ENCODE measurements around the gene ZNF736. TPM values are rescaled to one million over a fixed set of nuclear protein-coding genes. Genes with fewer than 3 reads are reported as not detected.
"Not testable (repeated sequence)": the region's sequence is repeated elsewhere in the genome, so short reads cannot be mapped to it uniquely, and the experiment has no call there.

Gene ZNF736
- polyA plus RNA-seq, 4 donors = 0.27 to 12.3 (median 2.0) TPM

- Histone ChIP-seq H3K4me1 (ENCODE audit: control insufficient read depth in 3 of 3, insufficient read depth in 2 of 3, low read depth in 1 of 3, low read length in 2 of 3) (peaks cover 0 to 2% (median 0%) of the 10 kb centered on the region in 3 donors), H3K4me3 (ENCODE audit: low read depth in 1 of 3, low read length in 3 of 3) (peak overlapping the region in 1 of 3 donors; percentile 60), H3K27ac (ENCODE audit: low read depth in 1 of 3, low read length in 2 of 3) (peak overlapping the region in 2 of 3 donors; percentile 84 to 86), H3K9me3 (ENCODE audit: control insufficient read depth in 2 of 2, insufficient read depth in 1 of 2, low read depth in 1 of 2, low read length in 1 of 2) (no peaks in the 10 kb centered on the region), H3K27me3 (ENCODE audit: control insufficient read depth in 3 of 3, insufficient read depth in 3 of 3, low read length in 3 of 3) (no peaks in the 10 kb centered on the region), H3K36me3 (ENCODE audit: control insufficient read depth in 3 of 3, insufficient read depth in 2 of 3, low read depth in 1 of 3, low read length in 3 of 3) (peaks cover 0 to 8% (median 0%) of the 10 kb centered on the region in 3 donors)
- 26 to 60% (median 40%) methylated on average over 7 of the region's 7 CpGs for WGBS, 3 donors
- no peak for FAIRE-seq
- DNase-seq = peak; percentile 26 to 80
Measured at GRCh38 chr7:64308016-64308270, 5.8 kb upstream of the ZNF736 start.

- Histone ChIP-seq H3K9me3 (ENCODE audit: control insufficient read depth in 2 of 2, insufficient read depth in 1 of 2, low read depth in 1 of 2, low read length in 1 of 2) (no peaks in the 10 kb centered on the region), H3K27me3 (ENCODE audit: control insufficient read depth in 3 of 3, insufficient read depth in 3 of 3, low read length in 3 of 3) (no peaks in the 10 kb centered on the region), H3K4me3 (ENCODE audit: low read depth in 1 of 3, low read length in 3 of 3) (no peak overlapping the region), H3K4me1 (ENCODE audit: control insufficient read depth in 3 of 3, insufficient read depth in 2 of 3, low read depth in 1 of 3, low read length in 2 of 3) (peaks cover 3 to 13% (median 7%) of the 10 kb centered on the region in 3 donors), H3K27ac (ENCODE audit: low read depth in 1 of 3, low read length in 2 of 3) (no peak overlapping the region), H3K36me3 (ENCODE audit: control insufficient read depth in 3 of 3, insufficient read depth in 2 of 3, low read depth in 1 of 3, low read length in 3 of 3) (peaks cover 0 to 8% (median 0%) of the 10 kb centered on the region in 3 donors)
- no peak for DNase-seq
- FAIRE-seq = no peak
- 62 to 98% (median 84%) methylated on average over 3 of the region's 3 CpGs for WGBS, 3 donors
Measured at GRCh38 chr7:64310426-64310825, 3.3 kb upstream of the ZNF736 start.

GRCh38 chr7:64312826-64313225 lies 935 bp upstream of the ZNF736 start:
- H3K27ac ChIP-seq (ENCODE audit: low read depth in 1 of 3, low read length in 2 of 3) = no peak overlapping the region

GRCh38 chr7:64314566-64314965 lies 805 bp downstream of the ZNF736 start:
- H3K27me3 ChIP-seq (ENCODE audit: control insufficient read depth in 3 of 3, insufficient read depth in 3 of 3, low read length in 3 of 3) = no peaks in the 10 kb centered on the region
- H3K9me3 ChIP-seq (ENCODE audit: control insufficient read depth in 2 of 2, insufficient read depth in 1 of 2, low read depth in 1 of 2, low read length in 1 of 2) = peaks cover 0 to 2% of the 10 kb centered on the region in 2 donors
- DNase-seq (no peak), FAIRE-seq (no peak)
- H3K4me3 ChIP-seq (ENCODE audit: low read depth in 1 of 3, low read length in 3 of 3) = peak overlapping the region; percentile 57 to 75 (median 63)
- H3K4me1 ChIP-seq (ENCODE audit: control insufficient read depth in 3 of 3, insufficient read depth in 2 of 3, low read depth in 1 of 3, low read length in 2 of 3) = peaks cover 3 to 10% (median 7%) of the 10 kb centered on the region in 3 donors
- peak overlapping the region in 2 of 3 donors; percentile 64 to 96 for H3K27ac ChIP-seq (ENCODE audit: low read depth in 1 of 3, low read length in 2 of 3)
- 13 to 35% (median 29%) methylated on average over 10 of the region's 10 CpGs for WGBS, 3 donors
- H3K36me3 ChIP-seq (ENCODE audit: control insufficient read depth in 3 of 3, insufficient read depth in 2 of 3, low read depth in 1 of 3, low read length in 3 of 3) = peaks cover 0 to 10% (median 0%) of the 10 kb centered on the region in 3 donors

More at GRCh38 chr7:64312826-64313225, 935 bp upstream of the ZNF736 start:
- FAIRE-seq (no peak), DNase-seq (no peak)
- Histone ChIP-seq H3K9me3 (ENCODE audit: control insufficient read depth in 2 of 2, insufficient read depth in 1 of 2, low read depth in 1 of 2, low read length in 1 of 2) (no peaks in the 10 kb centered on the region), H3K27me3 (ENCODE audit: control insufficient read depth in 3 of 3, insufficient read depth in 3 of 3, low read length in 3 of 3) (no peaks in the 10 kb centered on the region), H3K36me3 (ENCODE audit: control insufficient read depth in 3 of 3, insufficient read depth in 2 of 3, low read depth in 1 of 3, low read length in 3 of 3) (peaks cover 0 to 10% (median 0%) of the 10 kb centered on the region in 3 donors), H3K4me1 (ENCODE audit: control insufficient read depth in 3 of 3, insufficient read depth in 2 of 3, low read depth in 1 of 3, low read length in 2 of 3) (peaks cover 3 to 13% (median 7%) of the 10 kb centered on the region in 3 donors), H3K4me3 (ENCODE audit: low read depth in 1 of 3, low read length in 3 of 3) (no peak overlapping the region)
- WGBS, 3 donors = 41 to 72% (median 53%) methylated on average over 2 of the region's 2 CpGs

- not testable (repeated sequence) for FAIRE-seq; H3K4me3 ChIP-seq (ENCODE audit: low read depth in 1 of 3, low read length in 3 of 3)
Measured at GRCh38 chr7:64316031-64316742, 2.4 kb downstream of the ZNF736 start.

GRCh38 chr7:64320547-64321513 lies 7.1 kb downstream of the ZNF736 start:
- Histone ChIP-seq H3K27me3 (ENCODE audit: control insufficient read depth in 3 of 3, insufficient read depth in 3 of 3, low read length in 3 of 3) (no peaks in the 10 kb centered on the region), H3K9me3 (ENCODE audit: control insufficient read depth in 2 of 2, insufficient read depth in 1 of 2, low read depth in 1 of 2, low read length in 1 of 2) (peaks cover 0 to 15% of the 10 kb centered on the region in 2 donors), H3K4me3 (ENCODE audit: low read depth in 1 of 3, low read length in 3 of 3) (no peak overlapping the region), H3K27ac (ENCODE audit: low read depth in 1 of 3, low read length in 2 of 3) (no peak overlapping the region), H3K36me3 (ENCODE audit: control insufficient read depth in 3 of 3, insufficient read depth in 2 of 3, low read depth in 1 of 3, low read length in 3 of 3) (peaks cover 0 to 4% (median 0%) of the 10 kb centered on the region in 3 donors), H3K4me1 (ENCODE audit: control insufficient read depth in 3 of 3, insufficient read depth in 2 of 3, low read depth in 1 of 3, low read length in 2 of 3) (no peaks in the 10 kb centered on the region)
- 89 to 97% (median 96%) methylated on average over 3 of the region's 3 CpGs for WGBS, 3 donors
- FAIRE-seq = no peak
- no peak for DNase-seq

More at GRCh38 chr7:64316031-64316742, 2.4 kb downstream of the ZNF736 start:
- H3K4me1 ChIP-seq (ENCODE audit: control insufficient read depth in 3 of 3, insufficient read depth in 2 of 3, low read depth in 1 of 3, low read length in 2 of 3) = peaks cover 3 to 10% (median 7%) of the 10 kb centered on the region in 3 donors
- not testable (repeated sequence) for DNase-seq; H3K9me3 ChIP-seq (ENCODE audit: control insufficient read depth in 2 of 2, insufficient read depth in 1 of 2, low read depth in 1 of 2, low read length in 1 of 2); H3K27me3 ChIP-seq (ENCODE audit: control insufficient read depth in 3 of 3, insufficient read depth in 3 of 3, low read length in 3 of 3); H3K27ac ChIP-seq (ENCODE audit: low read depth in 1 of 3, low read length in 2 of 3); H3K36me3 ChIP-seq (ENCODE audit: control insufficient read depth in 3 of 3, insufficient read depth in 2 of 3, low read depth in 1 of 3, low read length in 3 of 3)
- WGBS, 3 donors = 51 to 65% (median 52%) methylated on average over 1 of the region's 1 CpG

- not testable (repeated sequence) for H3K27ac ChIP-seq (ENCODE audit: low read depth in 1 of 3, low read length in 2 of 3); H3K36me3 ChIP-seq (ENCODE audit: control insufficient read depth in 3 of 3, insufficient read depth in 2 of 3, low read depth in 1 of 3, low read length in 3 of 3); DNase-seq; H3K4me1 ChIP-seq (ENCODE audit: control insufficient read depth in 3 of 3, insufficient read depth in 2 of 3, low read depth in 1 of 3, low read length in 2 of 3); H3K27me3 ChIP-seq (ENCODE audit: control insufficient read depth in 3 of 3, insufficient read depth in 3 of 3, low read length in 3 of 3); H3K4me3 ChIP-seq (ENCODE audit: low read depth in 1 of 3, low read length in 3 of 3); FAIRE-seq
- 89 to 96% (median 94%) methylated on average over 3 of the region's 3 CpGs for WGBS, 3 donors
- peaks cover 0 to 21% of the 10 kb centered on the region in 2 donors for H3K9me3 ChIP-seq (ENCODE audit: control insufficient read depth in 2 of 2, insufficient read depth in 1 of 2, low read depth in 1 of 2, low read length in 1 of 2)
Measured at GRCh38 chr7:64324166-64324565, 10.4 kb downstream of the ZNF736 start.

- H3K4me1 ChIP-seq (ENCODE audit: control insufficient read depth in 3 of 3, insufficient read depth in 2 of 3, low read depth in 1 of 3, low read length in 2 of 3); H3K4me3 ChIP-seq (ENCODE audit: low read depth in 1 of 3, low read length in 3 of 3); DNase-seq; FAIRE-seq; H3K27ac ChIP-seq (ENCODE audit: low read depth in 1 of 3, low read length in 2 of 3); H3K27me3 ChIP-seq (ENCODE audit: control insufficient read depth in 3 of 3, insufficient read depth in 3 of 3, low read length in 3 of 3): not testable (repeated sequence)
- 97 to 98% (median 97%) methylated on average over 3 of the region's 3 CpGs for WGBS, 3 donors
- peaks cover 6 to 49% of the 10 kb centered on the region in 2 donors for H3K9me3 ChIP-seq (ENCODE audit: control insufficient read depth in 2 of 2, insufficient read depth in 1 of 2, low read depth in 1 of 2, low read length in 1 of 2)
- H3K36me3 ChIP-seq (ENCODE audit: control insufficient read depth in 3 of 3, insufficient read depth in 2 of 3, low read depth in 1 of 3, low read length in 3 of 3) = peaks cover 0 to 10% (median 2%) of the 10 kb centered on the region in 3 donors
Measured at GRCh38 chr7:64348713-64349210, 35.0 kb downstream of the ZNF736 start.

Data from small intestine (tissue), 7 donors.